PFSK-1 (cell line): ENCODE data around the gene IL1RAPL2.

ENCODE experiments used
- FOXP2 ChIP-seq: optimal IDR thresholded peaks from 2 replicates; pipeline ENCODE3; 2011; ENCODE audit warnings: borderline replicate concordance, control low read depth, inconsistent platforms; ENCODE audit not compliant: insufficient read depth; ENCODE audit errors: extremely low read length, extremely low read depth
- POLR2AphosphoS5 ChIP-seq: IDR thresholded peaks from 2 replicates; pipeline ENCODE4 v1.6.1; 2012; ENCODE audit warnings: low read depth, mild to moderate bottlenecking, control low read depth, low read length, moderate library complexity
- REST ChIP-seq, 2 experiments: IDR thresholded peaks; 2 replicates each; pipeline versions ENCODE4 v1.6.1 to v1.8.0; 2011 to 2012; ENCODE audit warnings: low read depth in 2 of 2, low read length in 2 of 2, control low read depth in 1 of 2, inconsistent platforms in 1 of 2, mild to moderate bottlenecking in 1 of 2, moderate library complexity in 1 of 2; ENCODE audit not compliant: insufficient read depth in 1 of 2
- SIN3A ChIP-seq: IDR thresholded peaks from 2 replicates; pipeline ENCODE4 v1.6.1; 2012; ENCODE audit warnings: mild to moderate bottlenecking, low read length, moderate library complexity, borderline replicate concordance; ENCODE audit not compliant: insufficient read depth
- TAF1 ChIP-seq: IDR thresholded peaks from 2 replicates; pipeline ENCODE4 v1.6.1; 2012; ENCODE audit warnings: low read length, control low read depth, borderline replicate concordance; ENCODE audit not compliant: insufficient read depth

DNA sequence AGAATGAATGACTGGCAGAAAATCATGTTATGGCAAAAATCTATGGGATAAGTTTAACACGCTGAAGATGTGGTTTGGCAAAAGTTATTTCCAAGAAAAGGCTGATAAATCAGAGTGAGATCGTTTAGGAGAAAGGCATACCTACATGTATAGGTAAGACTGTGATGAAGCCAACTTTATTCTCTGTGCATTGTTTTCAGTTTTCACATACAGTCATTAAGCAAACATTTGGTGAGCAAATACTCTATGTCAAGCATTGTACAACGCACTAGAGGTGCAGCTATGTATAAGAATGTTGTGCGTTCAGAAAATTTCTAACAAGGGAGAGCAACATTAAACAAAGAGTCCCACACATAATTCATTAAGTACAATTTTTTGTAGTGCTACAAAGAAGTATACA lies 532.8 kb downstream of the IL1RAPL2 start:
- no peak for TF ChIP-seq TAF1
- TF ChIP-seq POLR2AphosphoS5: no peak
- no peak for TF ChIP-seq REST (IDR thresholded peaks at IDR 0.05; ENCODE audit: insufficient read depth in 1 of 2, low read depth in 2 of 2, low read length in 2 of 2)
- TF ChIP-seq SIN3A: no peak
- no peak for TF ChIP-seq FOXP2
